Colonic mucosa (tissue), 4 donors: ENCODE results near the gene HSD17B3. TPM values are rescaled to one million over a fixed set of nuclear protein-coding genes. Genes with fewer than 3 reads are reported as not detected.

Source experiments
- DNase-seq: peaks from one replicate; pipeline ENCODE4 v3.0.0-alpha.2; 2020
- H3K27ac ChIP-seq: fragments of 200-600 bp; one replicate; pipeline ENCODE4 v1.8.0; 2021
- H3K27me3 ChIP-seq: fragments of 200-600 bp; one replicate; pipeline ENCODE4 v1.8.0; 2021
- H3K36me3 ChIP-seq: fragments of 200-600 bp; one replicate; pipeline ENCODE4 v1.8.0; 2021
- H3K4me1 ChIP-seq: fragments of 200-600 bp; one replicate; pipeline ENCODE4 v1.8.0; 2021; ENCODE audit warnings: mild to moderate bottlenecking
- H3K4me3 ChIP-seq: fragments of 200-600 bp; one replicate; pipeline ENCODE4 v1.8.0; 2021
- H3K9ac ChIP-seq, 2 donors: one replicate each; pipeline ENCODE4 v1.7.0; 2013; ENCODE audit warnings: control low read depth in 2 of 2, low read depth in 2 of 2, low read length in 2 of 2
- H3K9me3 ChIP-seq: fragments of 200-600 bp; one replicate; pipeline ENCODE4 v1.8.0; 2021
- CTCF ChIP-seq: fragments of 200-600 bp; IDR thresholded peaks from one replicate; pipeline ENCODE4 v1.8.0; 2022; ENCODE audit warnings: antibody characterized with exemption, mild to moderate bottlenecking
- intact Hi-C: fragments of 100-400 bp; cut with DNase I; formaldehyde crosslinking; loops from one replicate; pipeline ENCODE4 v1.14.1; 2022
- total RNA-seq, 2 donors: library from RNA; stranded (reverse); fragmentation: NEBNext Ultra II Directional in 1 of 2; extraction: Animal tissue kit (Norgen Biotek cat#: 25700) in 1 of 2; gene quantifications; one replicate each; pipeline ENCODE4 v1.2.1, GENCODE V29; 2021
- donor health status: healthy.
- donor health status: DM: no; HTN: no; CAD: no.
- donor health status: DM: no; HTN: no; CAD: no.

Gene HSD17B3
- total RNA-seq, 2 donors from 2014 or later: not detected

GRCh38 chr9:96343515-96344360 is 41.8 kb upstream of the HSD17B3 start:
- intact Hi-C loops: no loop called here
- H3K27me3 ChIP-seq: no peaks in the 10 kb centered on the region
- H3K36me3 ChIP-seq: no peaks in the 10 kb centered on the region
- H3K4me1 ChIP-seq: peaks cover 6% of the 10 kb centered on the region
- no peak overlapping the region for H3K27ac ChIP-seq
- no peak for DNase-seq
- no peaks in the 10 kb centered on the region for H3K9me3 ChIP-seq
- no peak overlapping the region for H3K4me3 ChIP-seq
- no peak overlapping the region for H3K9ac ChIP-seq
- TF ChIP-seq CTCF: no peak

- TF ChIP-seq CTCF: no peak
- no peaks in the 10 kb centered on the region for H3K9me3 ChIP-seq
- H3K27ac ChIP-seq: peak overlapping the region; percentile 28
- H3K27me3 ChIP-seq: no peaks in the 10 kb centered on the region
- intact Hi-C loops: no loop called here
- peak; percentile 24 for DNase-seq
- no peak overlapping the region for H3K4me3 ChIP-seq
- no peaks in the 10 kb centered on the region for H3K36me3 ChIP-seq
- no peak overlapping the region for H3K9ac ChIP-seq
- H3K4me1 ChIP-seq: peaks cover 6% of the 10 kb centered on the region
Observed at GRCh38 chr9:96342571-96343245, 40.7 kb upstream of the HSD17B3 start.

- no peak for TF ChIP-seq CTCF
- Histone ChIP-seq H3K4me1 (peaks cover 6% of the 10 kb centered on the region), H3K4me3 (no peak overlapping the region), H3K27ac (peak overlapping the region; percentile 27), H3K9me3 (no peaks in the 10 kb centered on the region), H3K27me3 (no peaks in the 10 kb centered on the region), H3K9ac (no peak overlapping the region), H3K36me3 (no peaks in the 10 kb centered on the region)
- intact Hi-C loops: no loop called here
- no peak for DNase-seq
Observed at GRCh38 chr9:96340707-96341106, 38.7 kb upstream of the HSD17B3 start.

- Histone ChIP-seq H3K9me3 (no peaks in the 10 kb centered on the region), H3K27ac (no peak overlapping the region), H3K4me3 (no peak overlapping the region), H3K4me1 (peaks cover 6% of the 10 kb centered on the region), H3K27me3 (no peaks in the 10 kb centered on the region), H3K9ac (no peak overlapping the region), H3K36me3 (no peaks in the 10 kb centered on the region)
- no peak for DNase-seq
- no peak for TF ChIP-seq CTCF
- intact Hi-C loops: no loop called here
Observed at GRCh38 chr9:96338299-96338698, 36.3 kb upstream of the HSD17B3 start.

- H3K27me3 ChIP-seq: no peaks in the 10 kb centered on the region
- H3K27ac ChIP-seq: no peak overlapping the region
- DNase-seq: no peak
- no peak for TF ChIP-seq CTCF
- H3K9me3 ChIP-seq: no peaks in the 10 kb centered on the region
- no peaks in the 10 kb centered on the region for H3K4me1 ChIP-seq
- no peaks in the 10 kb centered on the region for H3K36me3 ChIP-seq
- intact Hi-C loops: no loop called here
- no peak overlapping the region for H3K4me3 ChIP-seq
- no peak overlapping the region for H3K9ac ChIP-seq
Observed at GRCh38 chr9:96333958-96334357, 32.0 kb upstream of the HSD17B3 start.
